ENCODE data around the gene GNAQ. TPM values are rescaled to one million over a fixed set of nuclear protein-coding genes. Genes with fewer than 3 reads are reported as not detected.

Gene GNAQ
- total and polyA plus RNA-seq, 4 donors: 6.8 to 19.6 (median 12.6) TPM

GRCh38 chr9:78046112-78046511, 14.5 kb upstream of the GNAQ start (continued):
- TF ChIP-seq CTCF (IDR thresholded peaks at IDR 0.05; ENCODE audit: low read depth, low read length, missing input control): no peak
- no peak for TF ChIP-seq HNF4G (IDR thresholded peaks at IDR 0.05)
- TF ChIP-seq EGR1 (IDR thresholded peaks at IDR 0.05; ENCODE audit: low read depth in 2 of 2): no peak
- no peak for TF ChIP-seq NR2F2 (IDR thresholded peaks at IDR 0.05)
- TF ChIP-seq TAF1 (conservative IDR thresholded peaks at IDR 0.05): no peak
- no peak for TF ChIP-seq FOXA2 (IDR thresholded peaks at IDR 0.05)
- TF ChIP-seq HNF4A (conservative IDR thresholded peaks at IDR 0.05): no peak

- no peaks in the 10 kb centered on the region for H3K36me3 ChIP-seq (ENCODE audit: control insufficient read depth in 4 of 4, insufficient read depth in 3 of 4, low read depth in 1 of 4, low read length in 3 of 4)
- no peak overlapping the region for H3K4me3 ChIP-seq (ENCODE audit: low read depth in 1 of 3, low read length in 3 of 3)
- H3K9ac ChIP-seq (ENCODE audit: low read depth in 1 of 2, low read length in 2 of 2): no peak overlapping the region
- no peak overlapping the region for H3K27ac ChIP-seq (ENCODE audit: low read depth in 1 of 2, low read length in 2 of 2)
- no peaks in the 10 kb centered on the region for H3K9me3 ChIP-seq (ENCODE audit: control insufficient read depth in 4 of 4, low read length in 3 of 4)
- H3K4me1 ChIP-seq (ENCODE audit: control insufficient read depth in 4 of 4, insufficient read depth in 4 of 4, low read length in 3 of 4): no peaks in the 10 kb centered on the region
- WGBS: 49% methylated on average over 4 of the region's 4 CpGs
- no peak for DNase-seq (ENCODE audit: low spot score)
- H3K27me3 ChIP-seq (ENCODE audit: control insufficient read depth in 4 of 4, insufficient read depth in 4 of 4, low read length in 3 of 4): no peaks in the 10 kb centered on the region
- TF ChIP-seq CTCF (IDR thresholded peaks at IDR 0.05; ENCODE audit: low read depth, low read length, missing input control): no peak
- TF ChIP-seq FOXA1 (IDR thresholded peaks at IDR 0.05): no peak
- no peak for TF ChIP-seq ATF3 (IDR thresholded peaks at IDR 0.05)
- TF ChIP-seq JUND (IDR thresholded peaks at IDR 0.05): no peak
- TF ChIP-seq MAX (IDR thresholded peaks at IDR 0.05): no peak
- no peak for TF ChIP-seq GABPA (IDR thresholded peaks at IDR 0.05 in 1 of 2, conservative IDR thresholded peaks at IDR 0.05 in 1 of 2)
- TF ChIP-seq ZBTB33 (IDR thresholded peaks at IDR 0.05): no peak
- TF ChIP-seq HNF4G (IDR thresholded peaks at IDR 0.05): no peak
- TF ChIP-seq TAF1 (conservative IDR thresholded peaks at IDR 0.05): no peak
- no peak for TF ChIP-seq EGR1 (IDR thresholded peaks at IDR 0.05; ENCODE audit: low read depth in 2 of 2)
- TF ChIP-seq NR2F2 (IDR thresholded peaks at IDR 0.05): no peak
- no peak for TF ChIP-seq FOXA2 (IDR thresholded peaks at IDR 0.05)
- TF ChIP-seq YY1 (IDR thresholded peaks at IDR 0.05): no peak
- no peak for TF ChIP-seq RXRA (IDR thresholded peaks at IDR 0.05)
- TF ChIP-seq REST (IDR thresholded peaks at IDR 0.05): no peak
- TF ChIP-seq HNF4A (conservative IDR thresholded peaks at IDR 0.05): no peak
- TF ChIP-seq RAD21 (IDR thresholded peaks at IDR 0.05): no peak
- no peak for TF ChIP-seq SP1 (IDR thresholded peaks at IDR 0.05)
Measured at GRCh38 chr9:78044886-78045285, 13.3 kb upstream of the GNAQ start.
